Pancreas (tissue), 10 donors: ENCODE results near the gene KIF24. TPM values are rescaled to one million over a fixed set of nuclear protein-coding genes. Genes with fewer than 3 reads are reported as not detected.
"Not testable (repeated sequence)": the region's sequence is repeated elsewhere in the genome, so short reads cannot be mapped to it uniquely, and the experiment has no call there.

Experiments used
- ATAC-seq, 4 donors: fragments of 200-7000 bp; cut with Tn5 transposase; one replicate each; pipeline versions ENCODE4 v1.8.0 to v1.9.1; 2020; ENCODE audit warnings: mild to moderate bottlenecking in 4 of 4, moderate library complexity in 4 of 4
- DNase-seq, 6 donors: peaks; one replicate each; pipeline ENCODE4 v3.0.0-alpha.2; 2020
- FAIRE-seq: peaks from 2 replicates; lab custom pipeline; 2012; peaks lifted over from hg19 to GRCh38; lab: Jason Lieb, UNC
- H3K27ac ChIP-seq, 4 donors: fragments of 200-600 bp; sonication (generic); 1 replicate in 3 of 4; 2 replicates in 1 of 4; pipeline versions ENCODE4 v1.5.0 to v1.8.0; 2020
- H3K27me3 ChIP-seq, 4 donors: fragments of 200-600 bp; one replicate each; pipeline ENCODE4 v1.8.0; 2021
- H3K36me3 ChIP-seq, 3 donors: fragments of 200-600 bp; sonication (generic) in 1 of 3; one replicate each; pipeline versions ENCODE4 v1.5.0 to v1.8.0; 2020 to 2021
- H3K4me1 ChIP-seq, 3 donors: fragments of 200-600 bp; one replicate each; pipeline ENCODE4 v1.8.0; 2021
- H3K4me3 ChIP-seq, 4 donors: fragments of 200-600 bp; sonication (generic) in 2 of 4; one replicate each; pipeline versions ENCODE4 v1.5.0 to v1.8.0; 2020 to 2021
- H3K9me3 ChIP-seq, 4 donors: fragments of 200-600 bp; one replicate each; pipeline ENCODE4 v1.8.0; 2021
- WGBS, 2 donors: extraction: QIAGEN DNeasy Blood & Tissue Kit; methylation state at CpG; one replicate each; pipeline ENCODE4 v1.1.7; 2013; 5-methylcytosine and 5-hydroxymethylcytosine counted together
- intact Hi-C, 3 donors: fragments of 100-400 bp; cut with DNase I; formaldehyde crosslinking; loops; one replicate each; pipeline versions ENCODE4 v1.11.1 to v1.14.2; 2022
- polyA plus RNA-seq, 2 donors: library from polyadenylated mRNA; stranded (reverse); fragments of 200-250 nt; gene quantifications; one replicate each; pipeline ENCODE4 v1.2.3, GENCODE V29; 2013
- total RNA-seq, 6 donors: library from RNA; stranded (reverse); fragmentation: NEBNext Ultra II Directional in 4 of 6; extraction: Animal tissue kit (Norgen Biotek cat#: 25700) in 4 of 6; gene quantifications; one replicate each; pipeline versions ENCODE4 v1.2.1 to v1.2.4, GENCODE V29; 2021 to 2023
- TF ChIP-seq, protein P1 (sequence below), 4 donors: fragments of 200-600 bp; sonication (generic) in 3 of 4; IDR thresholded peaks; one replicate each; pipeline versions ENCODE4 v1.5.0 to v1.8.0; 2021; ENCODE audit warnings: antibody characterized with exemption in 4 of 4
- donor health status: healthy with polysubstance abuse.
- donor health status: DM: no; HTN: no; CAD: no; lungs with moderate emphysema.
- donor health status: DM: no; HTN: no; CAD: no.
- donor health status: control.
- donor health status: control.
- donor health status: Bipolar disorder and iron deficiency.
- donor health status: DM: yes; HTN: yes; CAD: no.
- donor health status: DM: no; HTN: no; CAD: no.
- donor health status: DM: no; HTN: no; CAD: no.
- donor health status: DM: yes; HTN: yes; CAD: no.

KIF24 gene
- total and polyA plus RNA-seq, 8 donors = 0.37 to 0.69 (median 0.47) TPM

DNA sequence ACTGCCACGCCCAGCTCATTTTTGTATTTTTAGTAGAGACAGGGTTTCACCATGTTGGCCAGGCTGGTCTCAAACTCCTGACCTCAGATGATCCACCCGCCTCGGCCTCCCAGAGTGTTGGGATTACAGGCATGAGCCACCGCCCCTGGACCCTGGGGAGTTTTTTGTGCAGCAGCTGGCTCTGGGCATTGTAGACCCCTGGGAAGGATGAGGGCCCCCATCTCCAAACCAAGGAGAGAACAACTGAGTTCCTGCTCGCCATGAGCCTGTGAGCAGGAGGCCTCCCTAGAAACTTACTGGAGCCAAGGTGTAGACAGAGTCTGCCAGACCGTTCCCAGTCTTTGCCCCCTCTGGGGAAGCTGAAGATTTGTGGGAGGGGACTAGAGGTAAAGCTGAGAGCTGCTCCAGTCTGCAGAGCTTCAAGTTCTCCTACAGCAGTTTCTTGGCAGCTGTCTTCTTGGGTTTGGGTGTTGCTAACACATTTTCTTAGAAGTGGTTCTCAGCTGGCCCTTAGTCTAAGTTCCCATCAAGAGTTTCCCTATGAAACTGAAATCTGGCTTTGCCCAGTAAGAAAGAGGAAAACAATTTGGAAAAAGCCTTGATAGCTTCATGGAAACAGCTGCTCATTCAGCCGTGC, 12.7 kb upstream of the KIF24 start:
- H3K27me3 ChIP-seq = no peaks in the 10 kb centered on the region
- peaks cover 30 to 49% (median 39%) of the 10 kb centered on the region in 3 donors for H3K4me1 ChIP-seq
- H3K36me3 ChIP-seq = no peaks in the 10 kb centered on the region
- FAIRE-seq (no peak), DNase-seq (peak in 1 of 6 donors; percentile 12), ATAC-seq (no peak)
- H3K27ac ChIP-seq = peak overlapping the region; percentile 38 to 89 (median 81)
- TF ChIP-seq, protein P1, sequence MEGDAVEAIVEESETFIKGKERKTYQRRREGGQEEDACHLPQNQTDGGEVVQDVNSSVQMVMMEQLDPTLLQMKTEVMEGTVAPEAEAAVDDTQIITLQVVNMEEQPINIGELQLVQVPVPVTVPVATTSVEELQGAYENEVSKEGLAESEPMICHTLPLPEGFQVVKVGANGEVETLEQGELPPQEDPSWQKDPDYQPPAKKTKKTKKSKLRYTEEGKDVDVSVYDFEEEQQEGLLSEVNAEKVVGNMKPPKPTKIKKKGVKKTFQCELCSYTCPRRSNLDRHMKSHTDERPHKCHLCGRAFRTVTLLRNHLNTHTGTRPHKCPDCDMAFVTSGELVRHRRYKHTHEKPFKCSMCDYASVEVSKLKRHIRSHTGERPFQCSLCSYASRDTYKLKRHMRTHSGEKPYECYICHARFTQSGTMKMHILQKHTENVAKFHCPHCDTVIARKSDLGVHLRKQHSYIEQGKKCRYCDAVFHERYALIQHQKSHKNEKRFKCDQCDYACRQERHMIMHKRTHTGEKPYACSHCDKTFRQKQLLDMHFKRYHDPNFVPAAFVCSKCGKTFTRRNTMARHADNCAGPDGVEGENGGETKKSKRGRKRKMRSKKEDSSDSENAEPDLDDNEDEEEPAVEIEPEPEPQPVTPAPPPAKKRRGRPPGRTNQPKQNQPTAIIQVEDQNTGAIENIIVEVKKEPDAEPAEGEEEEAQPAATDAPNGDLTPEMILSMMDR (IDR thresholded peaks at IDR 0.05) = no peak
- WGBS, 2 donors = 80 to 81% methylated on average over 7 of the region's 7 CpGs
- intact Hi-C loops = no loop called here
- H3K4me3 ChIP-seq = no peak overlapping the region
- no peaks in the 10 kb centered on the region for H3K9me3 ChIP-seq

DNA sequence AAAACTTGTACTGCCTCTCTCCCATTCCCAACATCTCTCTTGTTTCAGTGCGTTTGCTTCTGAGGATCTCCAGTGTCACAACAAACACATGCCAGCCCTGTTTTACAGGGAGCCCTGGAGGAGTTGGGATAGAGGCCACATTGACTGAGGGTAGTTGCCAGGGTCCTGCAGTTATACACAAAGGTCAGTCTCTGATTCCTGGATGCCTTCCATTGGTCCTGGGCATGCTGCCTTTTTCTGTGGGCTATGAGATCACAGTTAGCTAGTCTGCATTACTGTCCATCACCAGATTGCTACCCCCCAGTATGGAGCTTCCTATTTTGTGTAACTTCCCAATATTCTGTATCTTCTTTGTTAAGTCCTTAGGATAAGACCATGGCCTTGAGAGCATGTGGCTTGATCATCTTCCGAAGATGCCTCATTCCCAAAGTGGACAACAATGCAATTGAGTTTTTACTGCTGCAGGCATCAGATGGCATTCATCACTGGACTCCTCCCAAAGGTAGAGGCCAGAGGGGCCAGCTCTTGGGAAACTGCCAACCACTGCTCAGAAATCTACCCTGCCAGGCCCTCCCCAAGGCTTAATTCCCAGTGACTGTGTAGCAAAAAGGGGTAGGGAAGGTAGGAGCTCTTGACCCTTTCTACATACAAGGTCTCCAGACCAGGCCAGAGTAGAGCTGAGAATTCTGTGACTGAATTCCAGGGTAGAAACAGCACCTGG, 9.8 kb upstream of the KIF24 start:
- Histone ChIP-seq H3K4me3 (no peak overlapping the region), H3K27me3 (no peaks in the 10 kb centered on the region), H3K36me3 (no peaks in the 10 kb centered on the region), H3K9me3 (no peaks in the 10 kb centered on the region), H3K4me1 (peaks cover 28 to 35% (median 34%) of the 10 kb centered on the region in 3 donors), H3K27ac (no peak overlapping the region)
- DNase-seq = no peak
- intact Hi-C loops = no loop called here
- 90 to 91% methylated on average over 2 of the region's 2 CpGs for WGBS, 2 donors
- TF ChIP-seq, protein P1 (IDR thresholded peaks at IDR 0.05) = no peak
- FAIRE-seq = no peak
- ATAC-seq = no peak

DNA sequence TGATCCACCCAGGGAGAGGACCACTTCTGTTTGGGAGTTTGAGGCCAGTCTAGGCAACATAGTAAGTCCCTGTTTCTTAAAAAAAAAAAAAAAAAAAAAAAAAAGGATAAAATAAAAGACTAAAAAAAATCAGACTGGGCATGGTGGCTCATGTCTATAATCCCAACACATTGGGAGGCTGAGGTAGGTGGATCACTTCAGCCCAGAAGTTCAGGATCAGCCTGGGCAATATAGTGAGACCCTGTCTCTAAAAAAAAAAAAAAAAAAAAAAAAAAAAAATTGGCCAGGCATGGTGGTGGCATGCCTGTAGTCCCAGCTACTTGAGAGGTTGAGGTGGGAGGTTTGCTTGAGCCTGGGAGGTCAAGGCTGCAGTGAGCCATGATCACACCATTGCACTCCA, 9.0 kb upstream of the KIF24 start:
- H3K27me3 ChIP-seq, H3K9me3 ChIP-seq, H3K36me3 ChIP-seq, ATAC-seq, intact Hi-C loops, H3K27ac ChIP-seq, DNase-seq, FAIRE-seq, H3K4me3 ChIP-seq: not testable (repeated sequence)
- peaks cover 26 to 39% (median 31%) of the 10 kb centered on the region in 3 donors for H3K4me1 ChIP-seq

DNA sequence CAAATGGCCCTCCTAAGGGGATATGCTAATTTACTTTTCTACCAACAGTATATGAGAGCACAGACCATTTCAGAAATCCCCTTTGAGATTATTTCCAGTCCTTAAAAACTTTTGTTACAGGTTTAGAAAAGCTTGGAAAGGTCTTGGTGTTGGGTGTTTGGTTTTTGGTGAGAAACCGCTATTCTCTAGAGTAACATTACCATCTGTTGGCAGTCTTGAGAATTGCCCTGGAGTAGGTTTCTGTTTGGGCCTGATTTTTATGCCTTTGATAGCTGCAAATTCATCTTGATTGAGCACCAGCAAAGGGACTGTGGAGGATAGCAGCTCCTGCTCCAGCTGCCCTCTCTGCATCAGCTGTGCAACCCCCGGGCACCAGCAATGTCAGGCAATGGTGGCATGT, 8.3 kb upstream of the KIF24 start:
- Histone ChIP-seq H3K9me3 (no peaks in the 10 kb centered on the region), H3K27me3 (no peaks in the 10 kb centered on the region), H3K36me3 (no peaks in the 10 kb centered on the region), H3K27ac (no peak overlapping the region), H3K4me3 (no peak overlapping the region), H3K4me1 (peaks cover 20 to 34% (median 24%) of the 10 kb centered on the region in 3 donors)
- intact Hi-C loops = no loop called here
- WGBS, 2 donors = 91 to 94% methylated on average over 2 of the region's 2 CpGs
- DNase-seq (no peak), FAIRE-seq (no peak), ATAC-seq (no peak)
- TF ChIP-seq, protein P1 (IDR thresholded peaks at IDR 0.05) = no peak

DNA sequence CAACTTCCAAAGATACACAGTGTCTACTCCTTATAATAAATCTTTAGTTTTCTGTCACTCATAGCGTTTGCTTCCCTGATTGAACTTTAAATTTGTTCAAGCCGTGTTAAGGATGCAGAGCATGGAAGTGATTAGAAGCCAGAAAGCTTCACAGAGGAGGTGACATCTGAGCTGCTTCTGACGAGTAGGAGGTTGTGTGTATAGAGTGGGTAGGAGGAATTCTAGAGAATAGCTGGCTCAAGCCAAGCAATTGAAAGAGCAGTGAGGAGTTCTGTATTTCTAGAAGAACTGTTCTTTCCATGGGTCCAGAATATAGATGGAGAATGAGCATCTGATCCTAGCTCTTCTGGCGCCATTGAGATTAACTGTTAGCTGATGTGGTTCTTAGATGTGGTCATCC, 6.3 kb upstream of the KIF24 start:
- Histone ChIP-seq H3K9me3 (no peaks in the 10 kb centered on the region), H3K4me3 (no peak overlapping the region), H3K4me1 (peaks cover 10 to 25% (median 11%) of the 10 kb centered on the region in 3 donors), H3K27me3 (no peaks in the 10 kb centered on the region), H3K36me3 (no peaks in the 10 kb centered on the region), H3K27ac (peak overlapping the region in 1 of 4 donors; percentile 52)
- ATAC-seq (no peak), DNase-seq (no peak), FAIRE-seq (no peak)
- WGBS, 2 donors = 68 to 72% methylated on average over 4 of the region's 4 CpGs
- TF ChIP-seq, protein P1 (IDR thresholded peaks at IDR 0.05) = no peak
- intact Hi-C loops = loop anchor here in 1 of 3 donors (2.0 kb wide), 1 partner anchor 41 kb away; the partner anchor contains the start of gene MYORG
